Activated T-helper 2 cell treated with anti-CD3 and anti-CD28 coated beads, Interferon-gamma antibody, Interleukin-2, Interleukin-4, amounts not matched to agents 10 μg/mL and 5 μg/mL and 100 μg/mL, durations not matched to agents 14 hours and 24 hours and 36 hours (primary cell): ENCODE data around the gene HCAR2. TPM values are rescaled to one million over a fixed set of nuclear protein-coding genes. Genes with fewer than 3 reads are reported as not detected.
A peak's percentile ranks its signal among the peaks of the same experiment; 100 is the strongest.
"Not testable (repeated sequence)": the region's sequence is repeated elsewhere in the genome, so short reads cannot be mapped to it uniquely, and the experiment has no call there.

ENCODE experiments used
- DNase-seq: peaks from one replicate; pipeline ENCODE4 v3.0.0; 2021; ENCODE audit warnings: low spot score
- H3K27ac Mint-ChIP-seq: one replicate; pipeline ENCODE4 v1.8.0; 2021; ENCODE audit warnings: mixed read lengths
- H3K27me3 Mint-ChIP-seq: one replicate; pipeline ENCODE4 v1.8.0; 2021; ENCODE audit warnings: low read depth, mixed read lengths
- H3K36me3 Mint-ChIP-seq: one replicate; pipeline ENCODE4 v1.8.0; 2021; ENCODE audit warnings: low read depth, mixed read lengths
- H3K4me1 Mint-ChIP-seq: one replicate; pipeline ENCODE4 v1.8.0; 2021; ENCODE audit warnings: low read depth, mixed read lengths
- H3K4me3 Mint-ChIP-seq: one replicate; pipeline ENCODE4 v1.8.0; 2021; ENCODE audit warnings: low read depth, mild to moderate bottlenecking, moderate library complexity, mixed read lengths
- H3K9me3 Mint-ChIP-seq: one replicate; pipeline ENCODE4 v1.8.0; 2021; ENCODE audit warnings: mixed read lengths
- intact Hi-C: fragments of 100-400 bp; cut with micrococcal nuclease; formaldehyde crosslinking; loops from one replicate; pipeline ENCODE4 v1.15.1; 2023
- total RNA-seq: library from RNA; stranded (reverse); gene quantifications from 2 replicates; pipeline ENCODE4 v1.2.3, GENCODE V29; 2022

Gene HCAR2
- total RNA-seq, 1 donor from 2014 or later: 0.16 TPM

- intact Hi-C loops: loop anchor here (1.0 kb wide), 1 partner anchor 9 kb away; no protein-coding TSS in a partner anchor
- Mint-ChIP-seq H3K4me1 (peaks cover 77% of the 10 kb centered on the region), H3K36me3 (peaks cover 16% of the 10 kb centered on the region), H3K27me3 (no peaks in the 10 kb centered on the region), H3K9me3 (peaks cover 8% of the 10 kb centered on the region), H3K4me3 (peak within 1 kb of the TSS; percentile 74), H3K27ac (peak within 1 kb of the TSS; percentile 86)
- peak; percentile 74 for DNase-seq
Observed at GRCh38 chr12:122730215-122731014, 27.3 kb upstream of the HCAR2 start, which contains the start of gene HCAR1. Gene HCAR1 (minus strand): TSS chr12:122730844. CDS start chr12:122730339, 505 bp downstream.

- H3K4me3 Mint-ChIP-seq: peak overlapping the region; percentile 74
- peaks cover 22% of the 10 kb centered on the region for H3K36me3 Mint-ChIP-seq
- intact Hi-C loops: loop anchor here (1.0 kb wide), 1 partner anchor 8 kb away; no protein-coding TSS in a partner anchor
- H3K27me3 Mint-ChIP-seq: no peaks in the 10 kb centered on the region
- H3K9me3 Mint-ChIP-seq: peaks cover 8% of the 10 kb centered on the region
- peak overlapping the region; percentile 85 for H3K27ac Mint-ChIP-seq
- peaks cover 84% of the 10 kb centered on the region for H3K4me1 Mint-ChIP-seq
- DNase-seq: no peak
Observed at GRCh38 chr12:122729583-122730214, 26.5 kb upstream of the HCAR2 start.

GRCh38 chr12:122726080-122726558, 23.0 kb upstream of the HCAR2 start:
- peak; percentile 27 for DNase-seq
- peaks cover 19% of the 10 kb centered on the region for H3K36me3 Mint-ChIP-seq

GRCh38 chr12:122725452-122726079, 22.4 kb upstream of the HCAR2 start:
- Mint-ChIP-seq H3K36me3 (peaks cover 19% of the 10 kb centered on the region), H3K4me1 (peaks cover 63% of the 10 kb centered on the region), H3K27ac (peak overlapping the region; percentile 71), H3K4me3 (peak overlapping the region; percentile 70), H3K9me3 (no peaks in the 10 kb centered on the region), H3K27me3 (no peaks in the 10 kb centered on the region)
- no peak for DNase-seq
- intact Hi-C loops: no loop called here

More at GRCh38 chr12:122726080-122726558, 23.0 kb upstream of the HCAR2 start:
- no peaks in the 10 kb centered on the region for H3K9me3 Mint-ChIP-seq
- H3K27me3 Mint-ChIP-seq: no peaks in the 10 kb centered on the region
- peak overlapping the region; percentile 71 for H3K27ac Mint-ChIP-seq
- intact Hi-C loops: no loop called here
- H3K4me1 Mint-ChIP-seq: peaks cover 65% of the 10 kb centered on the region
- peak overlapping the region; percentile 70 for H3K4me3 Mint-ChIP-seq

- Mint-ChIP-seq H3K27ac (no peak overlapping the region), H3K36me3 (peaks cover 19% of the 10 kb centered on the region), H3K4me3 (no peak overlapping the region), H3K4me1 (peaks cover 59% of the 10 kb centered on the region), H3K27me3 (no peaks in the 10 kb centered on the region), H3K9me3 (no peaks in the 10 kb centered on the region)
- intact Hi-C loops: loop anchor here (5.0 kb wide), 1 partner anchor 173 kb away; the partner anchor contains the start of gene VPS37B
- DNase-seq: no peak
Observed at GRCh38 chr12:122724641-122725243, 21.6 kb upstream of the HCAR2 start.

- peak overlapping the region; percentile 51 for H3K27ac Mint-ChIP-seq
- H3K36me3 Mint-ChIP-seq: peaks cover 14% of the 10 kb centered on the region
- no peaks in the 10 kb centered on the region for H3K9me3 Mint-ChIP-seq
- no peaks in the 10 kb centered on the region for H3K27me3 Mint-ChIP-seq
- peaks cover 37% of the 10 kb centered on the region for H3K4me1 Mint-ChIP-seq
- intact Hi-C loops: loop anchor here (5.0 kb wide), 1 partner anchor 175 kb away; the partner anchor contains the start of gene VPS37B
- no peak for DNase-seq
- no peak overlapping the region for H3K4me3 Mint-ChIP-seq
Observed at GRCh38 chr12:122722387-122722786, 19.2 kb upstream of the HCAR2 start.

GRCh38 chr12:122721057-122721545, 17.9 kb upstream of the HCAR2 start:
- intact Hi-C loops: loop anchor here (1.0 to 5.0 kb wide), 4 partner anchors 9 to 176 kb away; partner anchors contain the start of genes DENR, HCAR1 and VPS37B
- Mint-ChIP-seq H3K36me3 (peaks cover 10% of the 10 kb centered on the region), H3K27ac (peak overlapping the region; percentile 83), H3K4me1 (peaks cover 32% of the 10 kb centered on the region), H3K4me3 (no peak overlapping the region), H3K9me3 (no peaks in the 10 kb centered on the region), H3K27me3 (no peaks in the 10 kb centered on the region)
- no peak for DNase-seq

GRCh38 chr12:122716658-122717057, 13.5 kb upstream of the HCAR2 start, which contains the start of gene HCAR3:
Gene HCAR3 (minus strand): TSS chr12:122716811. CDS start chr12:122716737, 74 bp downstream.
- H3K36me3 Mint-ChIP-seq, H3K9me3 Mint-ChIP-seq, intact Hi-C loops, H3K4me1 Mint-ChIP-seq, H3K27ac Mint-ChIP-seq, DNase-seq, H3K27me3 Mint-ChIP-seq, H3K4me3 Mint-ChIP-seq: not testable (repeated sequence)

- intact Hi-C loops, H3K36me3 Mint-ChIP-seq, DNase-seq, H3K27ac Mint-ChIP-seq, H3K4me3 Mint-ChIP-seq, H3K4me1 Mint-ChIP-seq, H3K27me3 Mint-ChIP-seq, H3K9me3 Mint-ChIP-seq: not testable (repeated sequence)
Observed at GRCh38 chr12:122715211-122715610, 12.1 kb upstream of the HCAR2 start.

- DNase-seq, H3K27ac Mint-ChIP-seq, H3K27me3 Mint-ChIP-seq, H3K4me1 Mint-ChIP-seq, H3K9me3 Mint-ChIP-seq, intact Hi-C loops, H3K36me3 Mint-ChIP-seq, H3K4me3 Mint-ChIP-seq: not testable (repeated sequence)
Observed at GRCh38 chr12:122713491-122714188, 10.5 kb upstream of the HCAR2 start.

- H3K4me3 Mint-ChIP-seq, H3K9me3 Mint-ChIP-seq, H3K27me3 Mint-ChIP-seq, intact Hi-C loops, H3K4me1 Mint-ChIP-seq, H3K36me3 Mint-ChIP-seq, DNase-seq, H3K27ac Mint-ChIP-seq: not testable (repeated sequence)
Observed at GRCh38 chr12:122711266-122711665, 8.1 kb upstream of the HCAR2 start.
